ENCODE results near the gene BZW1. TPM values are rescaled to one million over a fixed set of nuclear protein-coding genes. Genes with fewer than 3 reads are reported as not detected.

Gene BZW1
- total and polyA plus RNA-seq, 2 of the 4 experiments (the other 2 are of a cell fraction): 204 to 268 TPM

GRCh38 chr2:200814276-200814815, 2.6 kb downstream of the BZW1 start:
- in situ Hi-C loops (cut with MboI; ENCODE audit: low sequenced_read_pairs): loop anchor here (5.0 kb wide), 1 partner anchor 67 kb away; no protein-coding TSS in a partner anchor
- no CpG with 5 or more reads among the region's 3 CpGs for WGBS, 2 experiments (ENCODE audit: extremely low coverage in 2 of 2, insufficient read length in 1 of 2)
- H4K8ac ChIP-seq (ENCODE audit: low read depth in 2 of 2, low read length in 2 of 2): no peak overlapping the region
- H4K91ac ChIP-seq (ENCODE audit: insufficient read depth, low read depth, low read length): no peak overlapping the region
- POLR2A ChIA-PET (ENCODE audit: unreplicated experiment): interaction anchor here (0.5 to 0.7 kb wide), 2 partner anchors 10 to 14 kb away, joined by 3 read pairs; no protein-coding TSS in a partner anchor
- peaks cover 29% of the 10 kb centered on the region for H3K36me3 ChIP-seq (ENCODE audit: control insufficient read depth, insufficient read depth, low read length)
- H4K20me1 ChIP-seq (ENCODE audit: insufficient read depth, low read length): peaks cover 69% of the 10 kb centered on the region
- dilution Hi-C loops (cut with HindIII; ENCODE audit: low sequenced_read_pairs, unreplicated experiment): no loop called here
- no peak for DNase-seq
- no peaks in the 10 kb centered on the region for H3K9me1 ChIP-seq (ENCODE audit: insufficient read depth, low read length)
- no peak overlapping the region for H2BK15ac ChIP-seq (ENCODE audit: low read depth, low read length)
- intact Hi-C loops (cut with micrococcal nuclease): loop anchor here (10.0 kb wide), 1 partner anchor 200 kb away; no protein-coding TSS in a partner anchor
- H2BK20ac ChIP-seq (ENCODE audit: low read depth, low read length): no peak overlapping the region
- no peaks in the 10 kb centered on the region for H3K27me3 ChIP-seq (ENCODE audit: control insufficient read depth, insufficient read depth, low read length)
- H3K4me1 ChIP-seq (ENCODE audit: control insufficient read depth, insufficient read depth, low read length): peaks cover 9% of the 10 kb centered on the region
- peak overlapping the region; percentile 47 for H3K4me2 ChIP-seq (ENCODE audit: low read depth, low read length)
- H3K79me1 ChIP-seq (ENCODE audit: low read depth in 1 of 2, low read length in 2 of 2): peaks cover 8 to 36% of the 10 kb centered on the region in 2 experiments; a peak in 3 of 4 replicates
- H3K4me3 ChIP-seq (ENCODE audit: insufficient read depth, low read depth, low read length): no peak overlapping the region
- ATAC-seq (ENCODE audit: low read depth): no peak
- H3K18ac ChIP-seq (ENCODE audit: low read depth, low read length): no peak overlapping the region
- TF ChIP-seq MAZ (IDR thresholded peaks at IDR 0.05; ENCODE audit: borderline replicate concordance, low read depth, low read length): no peak
- no peak for TF ChIP-seq RCOR1 (IDR thresholded peaks at IDR 0.05; ENCODE audit: insufficient replicate concordance, low read length)
- no peak for TF ChIP-seq BHLHE40 (IDR thresholded peaks at IDR 0.05; ENCODE audit: low read depth, low read length)
- TF ChIP-seq FOS (IDR thresholded peaks at IDR 0.05; ENCODE audit: low read depth, low read length): no peak
- no peak for TF ChIP-seq ELK1 (IDR thresholded peaks at IDR 0.05; ENCODE audit: borderline replicate concordance, low read depth, low read length)
- no peak for TF ChIP-seq RFX5 (IDR thresholded peaks at IDR 0.05; ENCODE audit: low read depth, low read length)
- no peak for TF ChIP-seq MAFK (IDR thresholded peaks at IDR 0.05; ENCODE audit: low read depth, low read length)
- no peak for TF ChIP-seq MXI1 (IDR thresholded peaks at IDR 0.05; ENCODE audit: borderline replicate concordance, low read depth, low read length)
- TF ChIP-seq POLR2A (IDR thresholded peaks at IDR 0.05; ENCODE audit: low read depth, low read length): no peak
- no peak for TF ChIP-seq SMC3 (IDR thresholded peaks at IDR 0.05; ENCODE audit: low read depth, low read length)
- TF ChIP-seq CEBPB (IDR thresholded peaks at IDR 0.05; ENCODE audit: low read depth, low read length): no peak
- no peak for TF ChIP-seq CTCF (conservative IDR thresholded peaks at IDR 0.05; ENCODE audit: low read depth, low read length)
- BruUV-seq (replicated peaks): no TSS peak
- no peak overlapping the region for H4K5ac ChIP-seq (ENCODE audit: low read depth, low read length)
- no peak overlapping the region for H3K4ac ChIP-seq (ENCODE audit: low read depth, low read length)
- H3K9ac ChIP-seq (ENCODE audit: low read depth, low read length): no peak overlapping the region
- no peak overlapping the region; the same call in 1 of the 2 replicates for H3K23ac ChIP-seq (ENCODE audit: low read depth, low read length)
- no peak overlapping the region for H3K14ac ChIP-seq (replicated peaks; ENCODE audit: low read depth, low read length)
- no peak overlapping the region for H3K27ac ChIP-seq (ENCODE audit: insufficient read depth, low read length)
- no peak overlapping the region for H2AFZ ChIP-seq (replicated peaks; ENCODE audit: low read length, poor library complexity)
- H2BK120ac ChIP-seq (ENCODE audit: low read depth, low read length): no peak overlapping the region
- H2AK9ac ChIP-seq (replicated peaks; ENCODE audit: low read depth, low read length, poor library complexity): no peak overlapping the region
- CTCF ChIA-PET: no interaction called here
- H2BK5ac ChIP-seq (ENCODE audit: low read depth, low read length, poor library complexity, severe bottlenecking): peak overlapping the region; percentile 0
- no peaks in the 10 kb centered on the region for H3K9me3 ChIP-seq (ENCODE audit: control insufficient read depth, insufficient read depth, low read length)
- H3K56ac ChIP-seq (ENCODE audit: extremely low read depth, insufficient read depth, low read length): no peak overlapping the region
- no peak overlapping the region for H2AK5ac ChIP-seq (ENCODE audit: low read depth, low read length)
